T-helper 1 cell (primary cell): Measurements from ENCODE around the gene FAM83G.
"Not testable (repeated sequence)": the region's sequence is repeated elsewhere in the genome, so short reads cannot be mapped to it uniquely, and the experiment has no call there.

ENCODE experiments used
- DNase-seq, 5 donors: peaks; one replicate each; pipeline ENCODE4 v3.0.0-alpha.2; 2012 to 2020

FAM83G gene

DNA sequence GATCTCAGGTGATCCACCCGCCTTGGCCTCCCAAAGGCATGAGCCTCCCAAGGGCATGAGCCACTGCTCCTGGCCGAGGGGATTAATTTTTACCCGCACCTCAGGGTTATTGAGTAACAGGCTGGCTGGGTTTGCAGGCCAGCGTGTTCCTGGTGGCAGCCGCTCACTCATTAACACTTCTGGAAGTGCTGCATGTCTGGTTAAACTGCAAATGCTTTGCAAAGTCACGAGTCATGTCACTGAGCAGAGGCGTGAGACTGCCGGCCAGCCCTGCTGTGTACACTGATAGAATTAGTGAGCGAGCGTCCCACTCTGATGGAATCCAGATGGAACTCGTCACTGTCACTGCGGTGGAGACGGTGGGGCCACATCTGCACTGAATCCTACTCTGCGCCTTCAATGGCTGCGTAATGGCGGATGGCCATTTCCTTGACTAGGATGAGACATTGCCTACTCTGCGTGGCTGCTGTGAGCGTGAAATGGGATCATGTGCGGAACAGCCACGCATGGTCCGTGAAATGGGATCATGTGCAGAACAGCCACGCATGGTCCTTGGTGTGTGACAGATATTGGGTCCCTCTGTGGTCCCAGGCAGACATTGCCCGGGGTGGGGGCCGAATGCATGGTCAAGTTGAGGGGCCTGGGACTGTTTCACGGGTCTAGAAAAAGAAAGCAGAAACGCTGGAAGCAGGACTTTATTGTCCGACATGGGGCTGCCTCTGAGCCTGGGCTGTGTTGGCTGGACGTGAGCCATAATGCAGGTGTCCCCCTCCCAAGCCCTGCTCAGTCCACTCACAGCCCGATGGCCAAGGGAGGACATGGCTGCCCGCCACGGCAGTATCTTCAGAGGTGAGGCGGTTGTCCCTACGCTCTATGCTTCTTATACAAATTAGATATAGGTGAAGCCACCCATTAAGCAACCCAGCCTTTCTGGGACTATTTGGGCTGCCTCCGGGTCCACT lies 53.3 kb downstream of the FAM83G start:
- no peak for DNase-seq

DNA sequence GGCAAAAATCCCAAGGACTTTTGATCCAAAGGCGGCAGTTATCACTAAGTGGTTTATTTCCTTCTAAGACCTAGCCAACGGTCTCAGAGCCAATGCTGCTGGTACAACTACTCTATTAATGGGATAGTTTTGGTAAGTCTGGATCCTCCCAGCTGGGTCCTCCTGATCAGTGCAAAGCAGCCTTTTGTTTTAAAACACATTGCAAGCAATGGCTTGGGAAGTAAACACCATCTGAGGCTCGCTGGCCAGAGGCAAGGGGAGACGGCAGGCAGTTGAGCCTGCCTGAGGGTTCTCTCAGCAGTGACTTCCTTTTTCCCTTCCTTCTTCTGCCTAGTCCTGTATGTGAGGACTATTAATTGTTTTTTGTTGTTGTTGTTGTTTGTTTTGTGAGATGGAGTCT lies 54.2 kb downstream of the FAM83G start:
- no peak for DNase-seq

DNA sequence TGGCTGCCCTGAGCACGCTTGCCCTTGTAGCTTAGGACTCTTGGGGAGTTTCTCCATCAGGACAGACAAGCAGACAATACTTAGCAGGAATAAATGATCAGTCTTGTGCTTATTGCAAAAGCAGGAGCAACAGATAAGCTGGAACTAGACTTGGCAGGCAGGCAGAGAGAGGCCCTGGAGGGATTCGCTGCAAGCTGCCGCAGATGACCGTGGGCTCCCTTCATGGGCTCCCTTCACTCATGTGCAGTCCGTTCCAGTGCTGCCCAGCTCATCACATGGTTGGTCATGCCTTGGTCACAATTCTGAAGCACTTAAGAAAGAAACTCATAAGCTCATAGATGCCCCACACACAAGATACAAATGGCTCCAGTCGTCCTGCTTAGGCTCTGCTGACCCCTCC lies 55.0 kb downstream of the FAM83G start:
- no peak for DNase-seq

DNA sequence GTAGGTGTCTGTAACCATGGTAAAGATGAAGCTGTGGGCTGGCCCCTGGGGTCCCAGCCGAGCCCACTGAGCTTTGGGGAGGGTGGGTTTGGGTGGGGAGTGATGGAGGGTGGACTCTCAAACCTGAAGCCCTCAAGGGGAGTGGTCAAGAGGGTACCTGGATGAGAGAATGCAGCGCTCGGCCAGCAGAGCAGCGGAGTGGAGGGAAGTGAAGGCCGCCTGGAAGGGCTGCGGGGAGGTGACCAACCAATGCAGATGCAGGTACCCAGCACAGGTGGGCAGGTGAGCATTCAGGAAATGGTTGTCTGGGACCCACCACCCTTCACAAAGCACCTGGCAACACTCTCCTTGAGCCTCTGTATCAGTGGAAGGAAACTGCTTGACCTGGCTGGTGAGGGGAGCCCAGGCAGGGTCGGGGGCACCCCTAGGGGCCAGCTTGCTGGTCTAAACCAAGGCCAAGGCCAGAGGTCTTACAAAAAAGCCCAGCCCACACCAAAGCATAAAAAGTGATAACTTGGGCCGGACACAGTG lies 56.0 kb downstream of the FAM83G start:
- DNase-seq = no peak

DNA sequence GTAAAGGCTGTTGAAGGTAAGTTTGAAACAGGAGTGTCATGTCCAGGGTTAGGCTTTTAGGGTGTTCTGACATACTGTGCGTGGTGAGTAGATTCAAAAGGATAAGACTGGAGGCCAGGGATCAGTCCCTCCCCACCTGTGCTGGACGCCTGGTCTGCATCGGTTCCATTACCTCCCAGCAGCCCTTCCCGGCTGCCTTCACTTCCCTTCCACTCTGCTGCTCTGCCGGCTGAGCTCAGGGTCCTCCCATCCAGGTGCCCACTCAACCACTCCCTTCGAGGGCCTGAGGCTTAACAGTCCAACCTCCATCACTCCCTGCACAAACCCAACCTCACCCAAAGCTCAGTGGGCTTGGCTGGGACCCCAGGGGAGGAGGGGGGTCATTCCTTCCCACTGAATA lies 56.7 kb downstream of the FAM83G start:
- no peak for DNase-seq

DNA sequence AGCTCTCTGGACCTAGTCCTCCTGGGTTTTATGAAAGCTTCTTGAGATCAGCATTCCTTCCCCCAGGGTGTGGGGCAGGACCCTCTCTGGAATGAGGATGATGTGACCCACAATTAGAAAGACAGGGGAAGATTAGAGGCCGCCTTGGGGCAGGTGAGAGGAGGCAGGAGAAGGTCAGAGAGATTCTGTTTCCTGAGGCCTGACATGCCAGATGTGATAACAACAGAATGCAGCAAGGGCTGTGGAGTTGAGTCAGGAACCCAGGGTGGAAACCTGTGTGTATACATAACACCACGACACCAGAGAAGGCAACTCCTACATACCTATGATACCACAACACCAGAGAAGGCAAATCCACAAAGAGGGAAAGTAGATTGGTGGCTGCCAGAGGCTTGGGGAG lies 58.0 kb downstream of the FAM83G start:
- DNase-seq = no peak

DNA sequence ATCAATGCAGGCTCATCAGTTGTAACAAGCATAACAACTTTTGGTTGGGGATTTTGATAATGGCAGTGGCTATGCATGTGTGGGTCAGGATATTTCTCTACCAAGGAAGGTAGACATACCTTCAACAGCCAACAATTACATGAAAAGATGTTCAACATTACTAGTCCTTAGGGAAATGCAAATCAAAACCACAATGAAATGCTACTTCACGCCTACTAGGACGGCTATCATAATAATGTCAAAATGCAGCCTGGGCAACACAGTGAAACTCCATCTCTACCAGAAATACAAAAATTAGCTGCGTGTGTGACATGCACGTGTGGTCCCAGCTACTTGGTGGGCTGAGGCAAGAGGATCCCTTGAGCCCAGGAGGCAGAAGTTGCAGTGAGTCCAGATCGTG lies 59.9 kb downstream of the FAM83G start:
- no peak for DNase-seq

DNA sequence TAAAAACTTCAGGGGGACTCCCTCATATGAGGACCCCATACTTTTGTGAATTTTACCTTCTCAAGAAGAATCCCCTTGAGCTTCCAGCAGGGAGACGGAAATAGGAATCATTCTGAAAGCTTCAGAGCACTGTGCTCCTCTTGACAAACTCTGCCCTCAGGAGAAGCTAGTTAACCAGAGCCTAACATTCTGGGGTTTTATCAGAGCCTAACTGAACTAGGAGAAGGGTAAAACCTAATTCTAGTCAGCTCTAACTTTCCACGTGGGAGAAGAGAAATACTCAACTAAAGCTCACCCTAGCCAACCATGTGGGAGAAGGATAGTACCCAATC lies 65.9 kb downstream of the FAM83G start:
- no peak for DNase-seq

DNA sequence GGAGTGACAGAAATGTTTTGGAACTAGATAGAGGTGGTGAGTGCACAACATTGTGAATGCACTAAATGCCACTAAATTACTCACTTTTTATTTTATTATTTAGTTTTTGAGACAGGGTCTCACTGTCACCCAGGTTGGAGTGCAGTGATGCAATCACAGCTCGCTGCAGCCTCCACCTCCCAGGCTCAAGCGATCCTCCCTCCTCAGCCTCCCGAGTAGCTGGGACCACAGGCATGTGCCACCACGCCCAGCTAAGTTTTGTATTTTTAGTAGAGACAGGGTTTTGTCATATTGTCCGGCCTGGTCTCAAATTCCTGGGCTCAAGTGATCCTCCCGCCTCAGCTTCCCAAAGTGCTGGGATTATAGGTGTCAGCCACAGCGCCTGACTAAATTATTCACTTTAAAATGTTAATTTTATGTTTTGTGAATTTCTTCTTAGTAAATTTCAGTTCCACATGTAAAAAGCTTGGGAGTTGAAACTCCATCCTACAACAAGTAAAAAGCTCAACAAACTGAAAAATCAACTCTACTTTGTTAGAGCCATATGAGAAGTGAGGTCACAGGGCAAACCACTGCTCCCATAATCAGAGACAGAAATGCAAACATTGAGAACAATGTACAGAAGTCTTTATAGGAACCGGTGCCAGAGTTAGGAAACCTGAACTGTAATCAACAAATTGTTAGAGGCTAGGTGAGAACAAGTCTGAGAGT lies 66.4 kb downstream of the FAM83G start:
- no peak for DNase-seq

DNA sequence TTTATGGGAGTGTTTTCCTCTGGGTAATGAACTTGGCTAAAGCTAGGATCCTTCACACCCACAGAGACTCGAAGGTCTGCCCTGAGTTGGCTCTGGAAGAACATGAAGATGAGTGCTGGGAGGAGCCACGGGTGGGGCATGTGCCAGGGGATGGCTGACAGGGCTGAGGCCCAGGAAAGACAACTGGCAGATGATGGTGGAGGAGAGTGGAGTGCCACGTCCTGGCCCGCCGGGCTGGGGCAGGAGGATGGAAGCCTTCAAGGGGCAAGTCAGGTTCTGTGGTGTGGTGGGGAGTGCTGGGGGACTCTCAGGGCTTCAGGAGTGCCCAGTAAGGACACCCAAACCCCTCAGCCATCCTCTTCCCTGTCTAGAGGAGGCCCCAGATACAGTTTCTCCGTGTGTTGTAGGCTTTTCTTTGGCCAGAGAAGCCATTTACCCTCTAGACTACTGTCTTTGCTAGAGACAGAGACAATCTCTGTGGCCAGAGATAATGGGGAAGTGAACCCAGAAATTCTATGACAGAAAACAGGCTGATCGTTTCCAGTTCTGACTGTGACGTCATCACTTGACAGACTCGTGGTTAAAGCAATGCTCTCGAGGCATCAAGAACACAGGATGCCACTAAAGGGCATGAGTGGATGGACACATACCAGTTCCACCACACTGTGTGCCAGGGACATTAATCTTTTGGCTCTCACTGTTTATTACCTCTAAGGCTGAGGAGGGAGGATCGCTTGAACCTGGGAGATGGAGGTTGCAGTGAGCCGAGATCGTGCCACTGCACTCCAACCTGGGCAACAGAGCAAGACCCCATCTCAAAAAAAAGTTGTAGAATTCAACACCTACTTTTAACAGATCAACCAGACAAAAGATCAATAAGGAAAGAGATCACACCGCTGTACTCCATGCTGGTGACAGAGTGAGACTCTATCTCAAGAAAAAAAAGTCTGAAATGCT lies 71.2 kb downstream of the FAM83G start:
- peak in 1 of 5 donors; percentile 57 for DNase-seq

DNA sequence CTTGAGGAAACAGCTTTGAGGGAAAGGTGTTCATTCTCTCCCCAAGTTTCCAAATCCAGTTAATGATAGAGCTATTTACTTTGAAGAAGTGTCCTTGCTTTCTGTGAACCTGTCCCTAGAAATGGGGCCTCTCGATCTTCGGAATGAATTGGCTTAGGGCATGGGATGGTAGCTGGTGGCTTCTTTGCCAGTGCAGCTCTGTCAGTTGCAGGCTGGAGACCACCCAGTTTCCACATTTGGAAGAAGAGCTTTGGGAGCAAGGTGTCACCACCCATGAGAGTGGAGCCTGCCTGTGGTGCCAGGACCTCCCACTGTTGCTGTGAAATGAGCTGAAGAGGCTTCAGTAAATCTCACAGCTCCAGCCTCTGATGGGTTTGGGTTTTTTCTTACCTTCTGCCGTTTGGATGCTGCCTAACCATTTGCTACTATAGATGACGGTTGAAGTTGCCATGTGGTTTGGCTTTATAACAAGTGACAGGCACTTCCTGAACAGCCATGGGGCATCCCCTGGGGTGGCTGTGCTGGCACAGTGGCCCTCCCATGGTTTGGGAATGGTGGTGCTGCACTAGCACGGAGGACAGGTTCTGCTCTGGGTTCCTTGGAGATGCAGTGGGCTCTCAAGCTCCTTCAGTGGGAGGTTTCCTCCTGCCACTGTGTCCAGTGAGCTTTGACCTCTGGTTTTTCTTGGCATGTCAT lies 72.1 kb downstream of the FAM83G start:
- peak in 1 of 5 donors; percentile 62 for DNase-seq

DNA sequence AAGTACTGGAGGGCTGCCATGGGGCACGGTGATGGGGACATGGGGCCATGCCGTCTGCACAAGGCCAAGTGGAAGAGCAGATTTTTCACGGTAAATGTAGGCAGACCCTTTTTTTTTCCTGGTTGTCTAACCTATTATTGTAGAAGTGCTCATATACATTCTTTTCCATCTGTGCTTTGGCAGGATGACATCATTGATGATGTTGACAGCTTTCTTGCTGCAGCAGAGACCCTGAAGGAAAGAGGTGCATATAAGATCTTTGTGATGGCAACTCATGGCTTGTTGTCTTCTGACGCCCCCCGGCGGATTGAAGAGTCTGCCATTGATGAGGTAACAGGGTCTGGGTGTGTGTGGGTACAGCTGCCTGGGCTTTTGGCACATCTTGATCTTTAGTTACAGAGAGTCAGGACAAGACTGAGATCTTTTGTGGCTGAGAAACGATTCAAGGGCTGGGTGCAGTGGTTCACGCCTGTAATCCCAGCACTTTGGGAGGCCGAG lies 75.9 kb downstream of the FAM83G start:
- peak in 1 of 5 donors; percentile 16 for DNase-seq

DNA sequence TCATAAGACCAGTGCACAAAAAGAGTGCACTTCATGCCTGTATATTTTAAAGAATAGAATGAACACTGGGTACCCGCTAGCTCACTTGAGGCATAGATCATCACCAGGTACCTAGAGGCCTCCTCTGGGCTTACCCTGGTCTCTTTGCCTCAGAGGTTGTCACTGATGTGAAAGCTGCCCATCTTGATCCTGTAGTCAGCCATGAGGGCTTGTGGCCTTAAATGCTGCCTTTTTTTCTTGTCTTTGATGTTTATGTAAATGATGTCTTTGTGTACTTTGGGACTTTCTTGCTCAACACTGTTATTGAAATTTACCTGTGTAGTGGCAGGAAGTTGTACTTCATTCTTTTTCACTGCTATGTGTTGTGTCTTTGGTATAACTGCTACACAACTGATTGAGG lies 79.4 kb downstream of the FAM83G start:
- DNase-seq = peak in 1 of 5 donors; percentile 30

DNA sequence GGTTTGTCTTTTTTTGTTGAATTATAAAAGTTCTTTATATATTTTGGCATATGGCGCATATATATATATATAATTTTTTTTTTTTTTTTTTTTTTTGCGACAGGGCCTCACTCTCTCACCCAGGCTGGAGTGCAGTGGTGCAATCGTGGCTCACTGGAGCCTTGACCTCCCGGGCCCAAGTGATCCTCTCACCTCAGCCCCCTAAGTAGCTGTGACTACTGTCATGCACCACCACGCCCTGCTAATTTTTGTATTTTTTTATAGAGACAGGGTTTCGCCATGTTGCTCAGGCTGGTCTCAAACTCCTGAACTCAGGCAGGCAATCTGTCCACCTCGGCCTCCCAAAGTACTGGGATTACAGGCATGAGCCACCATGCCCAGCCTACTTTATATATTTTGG lies 82.0 kb downstream of the FAM83G start:
- DNase-seq = not testable (repeated sequence)

DNA sequence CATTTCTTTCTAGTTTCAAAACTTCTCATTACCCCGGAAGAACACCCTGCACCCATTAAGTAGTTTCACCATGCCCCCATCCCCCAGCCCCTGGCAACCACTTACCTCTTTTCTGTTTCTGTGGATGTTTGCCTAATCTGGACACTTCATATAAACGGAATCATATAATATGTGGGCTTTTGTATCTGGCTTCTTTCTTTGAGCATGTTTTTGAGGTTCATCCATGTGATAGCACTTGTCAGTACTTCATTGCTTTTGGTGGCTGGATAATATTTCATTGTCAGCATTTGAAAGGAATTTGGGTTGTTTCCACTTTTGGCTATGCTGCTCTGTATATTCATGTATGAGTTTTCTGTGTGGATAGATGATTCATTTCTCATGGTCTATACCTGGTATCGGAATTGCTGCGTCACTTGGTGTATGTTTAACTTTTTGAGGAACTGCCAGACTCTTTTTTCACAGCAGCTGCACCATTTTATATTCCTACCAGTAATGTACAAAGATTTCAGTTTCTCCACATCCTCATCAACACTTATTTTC lies 82.6 kb downstream of the FAM83G start:
- peak in 1 of 5 donors; percentile 82 for DNase-seq

DNA sequence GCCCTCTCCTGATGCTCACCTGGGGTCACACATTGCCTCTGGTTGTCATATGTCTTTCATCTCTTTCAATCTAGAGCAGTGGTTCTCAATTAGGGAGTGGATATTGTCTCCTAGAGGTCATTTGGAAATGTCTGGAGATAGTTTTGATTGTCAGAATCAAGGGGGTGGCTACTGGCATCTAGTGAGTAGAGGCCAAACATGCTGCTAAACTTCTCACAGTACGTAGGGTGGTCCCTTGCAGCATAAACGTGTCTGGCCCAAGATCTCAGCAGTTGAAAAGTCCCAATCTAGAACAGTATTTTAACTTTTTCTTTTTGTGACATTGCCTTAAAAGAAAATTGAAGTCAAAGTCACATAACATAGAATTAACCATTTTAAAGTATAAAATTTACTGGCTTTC lies 83.1 kb downstream of the FAM83G start:
- no peak for DNase-seq

DNA sequence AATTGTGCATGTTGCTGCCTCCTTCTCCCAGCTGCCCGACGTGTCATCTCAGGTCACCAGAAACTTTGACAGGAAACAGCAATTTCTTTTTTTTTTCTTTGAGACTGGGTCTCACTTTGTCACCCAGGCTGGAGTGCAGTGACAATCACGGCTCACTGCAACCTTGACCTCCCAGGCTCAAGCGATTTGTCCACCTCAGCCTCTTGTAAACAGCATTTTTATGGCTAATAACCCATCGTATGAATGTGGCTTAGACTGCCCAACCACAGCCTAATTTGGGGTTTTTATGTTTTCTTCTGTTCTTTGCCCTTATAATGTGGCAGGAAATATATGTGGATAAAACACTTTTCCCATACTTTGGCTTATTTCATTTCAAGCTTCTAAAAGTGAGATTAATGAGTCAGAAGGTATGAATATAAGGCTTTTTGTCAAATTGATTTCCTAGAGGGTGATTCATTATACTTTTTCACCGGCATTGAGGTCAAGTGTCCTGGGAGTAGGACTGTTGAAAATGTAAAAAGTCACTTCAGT lies 83.6 kb downstream of the FAM83G start:
- DNase-seq = peak in 1 of 5 donors; percentile 52

DNA sequence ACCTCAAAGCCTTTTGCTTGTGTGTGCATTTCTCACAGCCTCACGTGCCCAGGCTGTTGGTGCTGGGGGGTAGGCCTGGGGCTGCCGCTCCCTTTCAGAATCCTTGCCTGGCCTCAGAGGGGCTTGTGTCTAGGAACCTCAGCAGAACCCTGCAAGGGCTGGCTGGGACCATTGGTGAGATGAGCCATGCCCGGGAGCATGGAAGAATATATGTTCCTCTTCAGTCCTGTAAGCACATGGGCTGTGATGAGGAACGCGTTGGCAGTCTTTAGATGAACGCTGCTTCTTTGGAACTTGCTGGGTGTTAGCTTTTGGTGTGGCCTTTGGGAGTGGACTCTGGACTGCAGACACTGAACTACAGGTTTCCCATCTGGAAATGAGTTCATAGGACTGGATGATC lies 84.6 kb downstream of the FAM83G start:
- DNase-seq = no peak
